Gastroesophageal sphincter (tissue), 4 donors: ENCODE measurements around the gene MAGEA10. TPM values are rescaled to one million over a fixed set of nuclear protein-coding genes. Genes with fewer than 3 reads are reported as not detected.
"Not testable (repeated sequence)": the region's sequence is repeated elsewhere in the genome, so short reads cannot be mapped to it uniquely, and the experiment has no call there.

Source experiments
- ATAC-seq: fragments of 150-250 bp; one replicate; pipeline ENCODE4 v1.9.1; 2016; ENCODE audit warnings: mild to moderate bottlenecking, moderate library complexity
- H3K27ac ChIP-seq, 4 donors: fragments of 200-600 bp; sonication (generic) in 3 of 4; 1 replicate in 3 of 4; 2 replicates in 1 of 4; pipeline ENCODE4 v1.5.1; 2016 to 2019
- H3K27me3 ChIP-seq: fragments of 200-600 bp; sonication (generic); one replicate; pipeline ENCODE4 v1.5.1; 2019
- H3K36me3 ChIP-seq, 2 donors: fragments of 200-600 bp; sonication (generic); one replicate each; pipeline ENCODE4 v1.5.1; 2019; ENCODE audit warnings: control low read depth in 1 of 2
- H3K4me1 ChIP-seq, 3 donors: fragments of 200-600 bp; sonication (generic); 1 replicate in 2 of 3; 2 replicates in 1 of 3; pipeline ENCODE4 v1.5.1; 2016 to 2019; ENCODE audit warnings: control low read depth in 2 of 3
- H3K4me3 ChIP-seq, 2 donors: fragments of 200-600 bp; sonication (generic); one replicate each; pipeline ENCODE4 v1.5.1; 2019; ENCODE audit warnings: mild to moderate bottlenecking in 1 of 2, moderate library complexity in 1 of 2
- H3K9me3 ChIP-seq, 3 donors: fragments of 200-600 bp; sonication (generic); one replicate each; pipeline ENCODE4 v1.5.1; 2017 to 2019; ENCODE audit warnings: control low read depth in 2 of 3
- CTCF ChIP-seq, 4 experiments: fragments of 200-600 bp in 2 of 4; fragments of 450-650 bp in 2 of 4; sonication (generic) in 1 of 4; IDR thresholded peaks; one replicate each; pipeline ENCODE4 v1.5.1; 2017 to 2019; ENCODE audit warnings: antibody characterized with exemption in 4 of 4, mild to moderate bottlenecking in 2 of 4, moderate library complexity in 2 of 4
- EP300 ChIP-seq: sonication (generic); formaldehyde crosslinking; IDR thresholded peaks from one replicate; pipeline ENCODE4 v1.6.1; 2017; ENCODE audit warnings: antibody characterized with exemption, mild to moderate bottlenecking
- POLR2A ChIP-seq, 2 donors: fragments of 450-650 bp; IDR thresholded peaks; one replicate each; pipeline ENCODE4 v1.6.1; 2017; ENCODE audit warnings: antibody characterized with exemption in 2 of 2, mild to moderate bottlenecking in 2 of 2, moderate library complexity in 1 of 2
- POLR2AphosphoS5 ChIP-seq: sonication (generic); formaldehyde crosslinking; IDR thresholded peaks from one replicate; pipeline ENCODE4 v1.6.1; 2017; ENCODE audit warnings: antibody characterized with exemption
- WGBS, 2 donors: methylation state at CpG; one replicate each; pipeline ENCODE4 v1.1.5; 2018; ENCODE audit warnings: low coverage in 1 of 2; 5-methylcytosine and 5-hydroxymethylcytosine counted together
- total RNA-seq, 4 donors: library from RNA; depleted of rRNA; stranded (reverse); fragments of >200 nt; gene quantifications; one replicate each; pipeline ENCODE4 v1.1.0, GENCODE V29; 2016

MAGEA10 gene
- total RNA-seq, result not detected

GRCh38 chrX:152138388-152138784 is at the start of gene MAGEA10:
TSS of gene MAGEA10 (minus strand) at chrX:152138577. CDS start at chrX:152135620, 2,957 bp downstream.
- no peak within 1 kb of the TSS for H3K27ac ChIP-seq
- H3K27me3 ChIP-seq, result no peaks in the 10 kb centered on the region
- no peak within 1 kb of the TSS for H3K4me3 ChIP-seq
- H3K9me3 ChIP-seq, result no peaks in the 10 kb centered on the region
- WGBS, 2 donors, result no CpG with 5 or more reads among the region's 16 CpGs
- no peak for TF ChIP-seq EP300
- no peak for TF ChIP-seq CTCF (IDR thresholded peaks at IDR 0.05)
- TF ChIP-seq POLR2A (IDR thresholded peaks at IDR 0.05), result no peak
- no peak for TF ChIP-seq POLR2AphosphoS5
- no peak for ATAC-seq
- no peaks in the 10 kb centered on the region for H3K36me3 ChIP-seq
- H3K4me1 ChIP-seq, result no peaks in the 10 kb centered on the region

- 36 to 84% methylated on average over 1 to 4 of the region's 5 CpGs for WGBS, 2 donors
- ATAC-seq, result no peak
- H3K4me3 ChIP-seq, result no peak overlapping the region
- no peaks in the 10 kb centered on the region for H3K27me3 ChIP-seq
- H3K4me1 ChIP-seq, result no peaks in the 10 kb centered on the region
- TF ChIP-seq POLR2AphosphoS5 (no peak), EP300 (no peak), CTCF (IDR thresholded peaks at IDR 0.05) (no peak), POLR2A (IDR thresholded peaks at IDR 0.05) (no peak)
- no peak overlapping the region for H3K27ac ChIP-seq
- H3K36me3 ChIP-seq, result no peaks in the 10 kb centered on the region
- H3K9me3 ChIP-seq, result no peaks in the 10 kb centered on the region
These were observed 39.3 kb upstream of the MAGEA10 start for GRCh38 chrX:152177497-152178269.

- no peaks in the 10 kb centered on the region for H3K27me3 ChIP-seq
- H3K27ac ChIP-seq, result no peak overlapping the region
- no peak overlapping the region for H3K4me3 ChIP-seq
- 66 to 71% methylated on average over 1 to 4 of the region's 4 CpGs for WGBS, 2 donors
- TF ChIP-seq POLR2A (IDR thresholded peaks at IDR 0.05) (no peak), CTCF (IDR thresholded peaks at IDR 0.05) (no peak), POLR2AphosphoS5 (no peak), EP300 (no peak)
- no peaks in the 10 kb centered on the region for H3K4me1 ChIP-seq
- no peaks in the 10 kb centered on the region for H3K9me3 ChIP-seq
- H3K36me3 ChIP-seq, result no peaks in the 10 kb centered on the region
- no peak for ATAC-seq
These were observed 38.7 kb upstream of the MAGEA10 start for GRCh38 chrX:152177052-152177451.

GRCh38 chrX:152175892-152176291 is 37.5 kb upstream of the MAGEA10 start:
- H3K4me1 ChIP-seq, H3K27ac ChIP-seq, H3K9me3 ChIP-seq, H3K4me3 ChIP-seq, H3K36me3 ChIP-seq, H3K27me3 ChIP-seq, ATAC-seq: not testable (repeated sequence)
- 68 to 87% methylated on average over 4 of the region's 4 CpGs for WGBS, 2 donors

- H3K36me3 ChIP-seq, H3K4me1 ChIP-seq, ATAC-seq, H3K4me3 ChIP-seq, H3K9me3 ChIP-seq, H3K27me3 ChIP-seq, H3K27ac ChIP-seq: not testable (repeated sequence)
- no CpG with 5 or more reads among the region's 4 CpGs for whole genome bisulfite sequencing, 2 donors
These were observed 35.5 kb upstream of the MAGEA10 start for GRCh38 chrX:152173923-152174322.

GRCh38 chrX:152170621-152171020 is 32.2 kb upstream of the MAGEA10 start:
- no peak for ATAC-seq

More at GRCh38 chrX:152170621-152171020, 32.2 kb upstream of the MAGEA10 start:
- Histone ChIP-seq H3K27me3 (no peaks in the 10 kb centered on the region), H3K27ac (no peak overlapping the region), H3K36me3 (no peaks in the 10 kb centered on the region), H3K9me3 (no peaks in the 10 kb centered on the region), H3K4me3 (no peak overlapping the region), H3K4me1 (no peaks in the 10 kb centered on the region)
- TF ChIP-seq POLR2A (IDR thresholded peaks at IDR 0.05) (no peak), POLR2AphosphoS5 (no peak), EP300 (no peak), CTCF (IDR thresholded peaks at IDR 0.05) (no peak)
- 83 to 93% methylated on average over 1 to 4 of the region's 4 CpGs for WGBS, 2 donors
